Stimulated activated CD4-positive, alpha-beta T cell treated with anti-CD3 and anti-CD28 coated beads, Interleukin-2, amount 100 ng/mL, for 24 hours (primary cell): ENCODE results near the gene STYXL2.

Experiments
- DNase-seq, 2 donors: peaks; one replicate each; pipeline ENCODE4 v3.0.0-alpha.2; 2020

The STYXL2 gene

DNA sequence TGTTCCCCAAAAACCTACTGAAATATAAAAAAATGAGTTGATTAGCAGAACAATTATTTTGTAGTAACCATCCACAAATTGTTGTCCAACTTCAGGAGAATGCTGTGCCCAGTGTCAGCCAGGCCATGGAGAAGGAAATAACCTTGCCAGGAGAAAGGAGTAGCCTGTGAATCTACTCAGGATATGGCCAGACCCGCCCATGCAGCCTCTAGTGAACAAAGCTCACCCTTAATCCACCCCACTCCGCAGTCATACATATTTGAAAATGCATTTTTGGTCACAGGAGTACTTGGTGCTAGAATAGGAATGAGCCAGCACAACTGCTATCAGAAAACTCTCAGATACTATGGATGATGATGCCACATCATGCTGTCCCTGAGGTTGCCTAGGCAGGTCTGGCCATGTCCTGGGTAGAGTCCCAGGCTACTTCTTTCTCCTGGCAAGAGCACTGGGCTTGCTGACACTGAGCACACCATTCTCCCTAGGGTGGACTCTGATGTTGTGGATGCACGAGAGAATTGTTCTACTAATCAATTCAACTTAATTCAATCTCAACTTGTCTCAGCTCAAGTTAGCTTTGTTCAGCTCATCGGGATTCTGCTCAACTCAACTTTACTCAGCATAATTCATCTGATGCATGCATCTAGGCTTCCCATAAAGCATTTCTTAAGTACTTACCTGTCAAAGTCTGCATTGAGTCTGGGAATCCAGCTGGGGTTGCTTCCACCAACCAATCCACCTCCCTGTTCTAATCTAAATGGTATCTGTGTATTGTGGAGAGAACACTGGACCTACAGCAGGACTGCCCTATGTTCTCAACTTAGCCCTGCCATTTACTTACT is 18.2 kb downstream of the STYXL2 start:
- no peak for DNase-seq

DNA sequence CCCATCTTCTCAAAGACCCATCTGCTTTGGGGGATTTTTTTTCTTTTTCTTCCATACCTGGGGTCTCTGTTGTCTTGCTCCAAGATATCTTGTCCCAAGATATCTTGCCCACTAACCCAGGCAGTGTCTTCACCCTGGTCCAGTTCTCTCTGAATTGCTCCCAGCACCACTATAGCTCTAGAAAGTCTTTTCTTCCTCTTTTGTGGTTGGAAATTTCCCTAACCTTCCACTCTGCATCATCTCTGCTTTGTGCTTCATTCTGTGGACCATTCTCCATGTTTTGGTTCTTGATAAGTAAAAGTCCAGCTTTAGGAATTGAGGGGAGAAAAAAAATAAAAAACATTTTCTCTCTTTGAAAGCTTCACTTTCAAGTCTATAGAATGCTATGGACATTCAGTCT is 20.9 kb downstream of the STYXL2 start:
- no peak for DNase-seq

DNA sequence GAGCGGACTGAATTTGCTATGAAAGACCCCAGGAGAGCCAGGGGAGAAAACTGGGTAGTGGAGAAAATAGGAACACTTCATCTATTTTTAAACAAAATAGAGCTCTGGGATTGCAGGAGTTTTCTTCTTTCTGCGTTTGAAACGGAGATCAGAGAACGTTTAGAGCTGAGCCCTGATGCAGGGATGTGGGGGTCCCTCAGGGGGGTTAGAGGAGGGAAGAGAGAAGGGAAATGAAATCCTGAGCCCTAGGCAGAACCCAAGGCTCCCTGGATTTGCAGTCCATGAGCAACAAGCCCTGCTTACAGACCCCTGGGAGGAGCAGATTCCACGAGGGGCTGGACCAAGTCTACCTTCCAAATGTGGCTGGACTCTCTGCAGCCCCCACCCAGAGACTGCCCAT is 21.8 kb downstream of the STYXL2 start:
- no peak for DNase-seq

DNA sequence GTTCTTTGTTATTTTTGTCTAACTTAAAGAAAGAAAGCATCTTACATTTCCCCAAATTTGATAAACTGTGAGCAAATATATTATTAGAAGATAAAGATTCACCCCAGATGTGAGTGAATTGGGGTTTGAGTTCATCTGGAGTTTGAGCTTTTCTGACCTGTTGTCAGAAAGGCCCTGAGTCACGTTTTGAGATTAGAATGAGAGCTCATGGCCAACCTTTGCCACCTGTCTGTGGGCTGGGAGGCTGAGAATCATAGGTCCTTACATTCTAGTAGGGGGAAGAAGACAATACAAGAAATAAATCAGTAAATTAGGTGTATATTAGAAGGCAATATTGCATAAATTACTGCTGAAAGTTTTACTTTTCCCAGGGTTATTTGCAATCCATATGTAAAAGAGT is 22.3 kb downstream of the STYXL2 start:
- no peak for DNase-seq

DNA sequence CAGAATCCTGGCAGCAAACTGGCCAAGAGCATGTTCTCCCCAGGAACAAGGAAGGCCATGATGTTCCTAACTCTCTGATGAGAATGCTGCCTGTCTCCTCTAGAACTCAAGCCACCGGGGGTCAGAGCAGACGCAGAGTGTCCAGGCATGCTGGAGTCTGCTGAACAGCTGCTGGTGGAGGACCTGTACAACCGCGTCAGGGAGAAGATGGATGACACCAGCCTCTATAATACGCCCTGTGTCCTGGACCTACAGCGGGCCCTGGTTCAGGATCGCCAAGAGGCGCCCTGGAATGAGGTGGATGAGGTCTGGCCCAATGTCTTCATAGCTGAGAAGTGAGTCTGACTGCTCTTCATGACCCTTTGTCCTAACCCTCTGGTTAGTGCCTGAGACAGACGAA is 23.4 kb downstream of the STYXL2 start:
- DNase-seq: no peak

DNA sequence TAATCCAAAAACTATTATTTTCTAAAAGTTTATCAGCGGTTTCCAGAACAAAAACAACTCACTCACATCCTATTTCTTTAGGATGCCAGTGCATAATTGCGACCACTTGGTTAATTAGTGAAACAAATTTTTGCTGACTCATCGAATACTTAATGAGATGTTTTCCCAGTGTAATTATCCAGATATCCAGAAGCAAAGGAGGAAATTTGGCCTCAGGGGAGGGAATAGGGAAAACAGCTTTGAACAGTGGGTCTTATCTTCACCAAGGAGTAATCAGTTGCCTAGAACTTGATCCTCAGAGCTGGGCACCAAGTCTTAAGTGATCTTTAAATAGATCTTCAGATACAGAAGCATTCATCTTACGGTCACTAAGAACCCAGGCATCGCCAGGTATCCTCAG is 24.3 kb downstream of the STYXL2 start:
- DNase-seq: no peak

DNA sequence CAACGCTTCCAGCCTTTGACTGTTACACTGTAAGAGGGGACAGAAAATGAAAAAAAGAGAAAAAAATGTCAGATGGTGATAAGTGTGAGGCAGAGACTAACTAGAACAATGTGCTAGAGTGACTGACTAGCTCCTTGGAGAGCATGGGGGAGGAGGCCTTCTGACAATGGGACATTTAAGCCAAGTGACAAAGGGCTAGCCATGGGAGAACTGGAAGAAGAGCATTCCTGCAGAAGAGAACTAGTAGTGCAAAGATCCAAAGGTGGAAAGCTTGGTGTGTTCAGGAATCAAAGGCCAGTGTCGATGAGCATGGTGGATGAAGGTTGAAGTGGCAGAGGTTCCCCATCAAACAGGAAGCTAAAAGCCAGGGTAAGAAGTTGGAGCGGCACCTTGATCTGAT is 25.8 kb downstream of the STYXL2 start:
- no peak for DNase-seq

DNA sequence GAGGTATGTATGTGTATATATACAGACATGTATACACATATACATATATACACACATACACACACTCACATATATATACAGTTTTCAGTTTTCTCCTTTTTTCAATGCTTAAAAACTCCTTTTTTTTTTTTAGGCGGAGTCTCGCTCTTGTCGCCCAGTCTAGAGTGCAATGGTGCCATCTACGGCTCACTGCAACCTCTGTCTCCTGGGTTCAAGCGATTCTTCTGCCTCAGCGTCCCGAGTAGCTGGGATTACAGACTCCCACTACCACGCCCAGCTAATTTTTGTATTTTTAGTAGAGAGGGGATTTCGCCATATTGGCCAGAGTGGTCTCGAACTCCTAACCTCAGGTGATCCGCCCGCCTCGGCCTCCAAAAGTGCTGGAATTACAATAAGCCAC is 27.0 kb downstream of the STYXL2 start:
- peak in 1 of 2 donors; percentile 18 for DNase-seq

DNA sequence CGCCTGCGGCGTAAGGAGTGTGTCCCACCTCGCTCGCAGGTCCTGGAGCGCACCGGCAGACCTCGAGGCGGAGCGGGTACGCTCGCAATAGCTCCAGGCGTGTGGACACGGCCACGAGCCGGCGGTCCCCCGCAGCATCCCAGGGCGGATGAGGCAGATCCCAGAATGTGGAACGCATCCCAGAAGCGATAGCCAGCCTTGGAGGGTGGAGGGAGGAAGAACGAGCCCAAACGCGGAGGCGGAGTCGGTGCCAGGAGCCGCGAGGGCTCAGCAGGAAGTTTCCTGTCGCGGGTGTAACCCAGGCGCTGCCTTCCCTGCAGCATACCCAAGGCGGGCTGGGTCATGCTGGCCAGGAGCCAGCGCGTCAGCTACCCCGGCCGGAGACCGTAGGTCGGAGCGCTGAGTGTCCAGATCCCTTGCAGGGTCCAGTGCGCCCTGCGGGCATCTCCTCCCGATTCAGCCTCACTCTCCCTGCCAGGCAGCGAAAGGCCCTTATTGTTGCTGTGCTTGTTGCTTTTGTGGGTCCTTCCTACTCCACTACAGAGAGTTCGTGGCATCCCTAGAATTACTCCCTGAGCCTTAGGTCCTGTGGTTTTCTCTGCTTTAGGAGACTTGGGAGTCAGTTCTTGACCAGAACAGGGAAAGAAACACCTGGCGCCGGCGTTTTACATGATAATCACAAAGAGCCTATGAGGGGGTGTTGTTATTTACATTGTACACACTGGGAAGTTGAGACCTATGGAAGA is 27.7 kb downstream of the STYXL2 start:
- DNase-seq: peak; percentile 38 to 47

DNA sequence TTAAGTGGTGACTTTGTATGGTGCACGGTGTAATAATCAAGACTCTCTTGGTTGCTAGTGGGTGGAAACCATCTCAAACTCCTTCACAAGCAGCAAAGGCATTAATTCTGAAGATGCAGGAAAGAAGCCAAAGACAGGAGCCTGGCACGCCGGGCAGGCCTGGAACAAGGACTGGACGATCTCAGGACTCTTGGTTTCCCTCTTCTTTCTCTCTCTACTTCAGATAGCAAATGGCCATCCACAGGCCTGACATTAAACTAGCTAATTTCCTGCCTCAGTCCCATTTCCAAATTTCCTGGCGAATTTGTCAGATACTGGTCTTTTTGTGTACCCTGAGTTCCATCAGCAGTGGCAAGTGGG is 28.2 kb downstream of the STYXL2 start:
- DNase-seq: no peak

DNA sequence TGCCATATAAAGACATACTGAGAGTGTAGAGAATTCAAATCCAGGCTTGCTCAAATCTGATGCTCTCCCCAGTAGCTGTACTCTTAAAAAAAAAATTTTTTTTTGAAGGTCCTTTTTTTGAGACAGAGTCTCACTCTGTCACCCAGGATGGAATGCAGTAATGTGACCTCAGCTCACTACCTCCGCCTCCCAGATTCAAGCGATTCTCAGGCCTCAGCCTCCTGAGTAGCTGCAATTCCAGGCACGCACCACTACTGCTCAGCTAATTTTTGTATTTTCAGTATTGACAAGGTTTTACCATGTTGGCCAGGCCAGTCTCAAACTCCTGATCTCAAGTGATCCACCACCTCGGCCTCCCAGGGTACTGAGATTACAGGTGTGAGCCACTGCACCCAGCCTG is 28.7 kb downstream of the STYXL2 start:
- no peak for DNase-seq

DNA sequence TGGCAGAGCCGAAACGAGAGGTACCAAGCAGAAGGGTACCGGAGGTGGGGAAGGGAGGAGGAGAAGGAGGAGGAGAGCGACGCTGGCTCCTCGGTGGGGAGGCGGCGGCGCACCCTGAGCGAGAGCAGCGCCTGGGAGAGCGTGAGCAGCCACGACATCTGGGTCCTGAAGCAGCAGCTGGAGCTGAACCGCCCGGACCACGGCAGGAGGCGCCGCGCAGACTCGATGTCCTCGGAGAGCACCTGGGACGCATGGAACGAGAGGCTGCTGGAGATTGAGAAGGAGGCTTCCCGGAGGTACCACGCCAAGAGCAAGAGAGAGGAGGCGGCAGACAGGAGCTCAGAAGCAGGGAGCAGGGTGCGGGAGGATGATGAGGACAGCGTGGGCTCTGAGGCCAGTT is 32.4 kb downstream of the STYXL2 start:
- no peak for DNase-seq

DNA sequence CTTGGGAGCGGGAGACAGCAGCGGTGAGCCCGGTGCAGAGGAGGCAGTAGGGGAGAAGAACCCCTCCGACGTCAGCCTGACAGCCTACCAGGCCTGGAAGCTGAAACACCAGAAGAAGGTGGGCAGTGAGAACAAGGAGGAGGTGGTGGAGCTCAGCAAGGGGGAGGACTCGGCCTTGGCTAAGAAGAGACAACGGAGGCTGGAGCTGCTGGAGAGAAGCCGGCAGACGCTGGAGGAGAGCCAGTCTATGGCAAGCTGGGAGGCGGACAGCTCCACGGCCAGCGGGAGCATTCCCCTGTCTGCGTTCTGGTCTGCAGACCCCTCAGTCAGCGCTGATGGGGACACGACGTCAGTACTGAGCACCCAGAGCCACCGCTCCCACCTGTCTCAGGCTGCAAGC is 32.9 kb downstream of the STYXL2 start:
- no peak for DNase-seq

DNA sequence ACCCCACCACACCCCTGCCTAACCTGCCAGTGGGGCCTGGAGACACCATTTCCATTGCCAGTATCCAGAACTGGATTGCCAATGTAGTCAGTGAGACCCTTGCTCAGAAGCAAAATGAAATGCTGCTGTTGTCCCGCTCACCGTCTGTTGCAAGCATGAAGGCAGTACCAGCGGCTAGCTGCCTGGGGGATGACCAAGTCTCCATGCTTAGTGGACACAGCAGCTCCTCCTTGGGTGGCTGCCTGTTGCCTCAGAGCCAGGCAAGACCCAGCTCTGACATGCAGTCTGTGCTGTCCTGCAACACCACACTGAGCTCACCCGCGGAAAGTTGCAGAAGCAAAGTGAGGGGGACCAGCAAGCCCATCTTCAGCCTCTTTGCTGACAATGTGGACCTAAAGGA is 33.4 kb downstream of the STYXL2 start:
- no peak for DNase-seq

DNA sequence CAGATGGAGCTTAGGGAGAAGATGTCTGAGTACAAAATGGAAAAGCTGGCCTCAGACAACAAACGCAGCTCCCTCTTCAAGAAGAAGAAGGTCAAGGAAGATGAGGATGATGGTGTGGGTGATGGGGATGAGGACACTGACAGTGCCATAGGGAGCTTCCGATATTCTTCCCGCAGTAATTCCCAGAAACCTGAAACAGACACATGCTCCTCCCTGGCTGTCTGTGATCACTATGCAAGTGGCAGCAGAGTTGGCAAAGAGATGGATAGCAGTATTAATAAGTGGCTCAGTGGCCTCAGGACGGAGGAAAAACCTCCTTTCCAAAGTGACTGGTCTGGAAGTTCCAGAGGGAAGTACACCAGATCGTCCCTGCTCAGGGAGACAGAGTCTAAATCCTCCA is 33.8 kb downstream of the STYXL2 start:
- no peak for DNase-seq

DNA sequence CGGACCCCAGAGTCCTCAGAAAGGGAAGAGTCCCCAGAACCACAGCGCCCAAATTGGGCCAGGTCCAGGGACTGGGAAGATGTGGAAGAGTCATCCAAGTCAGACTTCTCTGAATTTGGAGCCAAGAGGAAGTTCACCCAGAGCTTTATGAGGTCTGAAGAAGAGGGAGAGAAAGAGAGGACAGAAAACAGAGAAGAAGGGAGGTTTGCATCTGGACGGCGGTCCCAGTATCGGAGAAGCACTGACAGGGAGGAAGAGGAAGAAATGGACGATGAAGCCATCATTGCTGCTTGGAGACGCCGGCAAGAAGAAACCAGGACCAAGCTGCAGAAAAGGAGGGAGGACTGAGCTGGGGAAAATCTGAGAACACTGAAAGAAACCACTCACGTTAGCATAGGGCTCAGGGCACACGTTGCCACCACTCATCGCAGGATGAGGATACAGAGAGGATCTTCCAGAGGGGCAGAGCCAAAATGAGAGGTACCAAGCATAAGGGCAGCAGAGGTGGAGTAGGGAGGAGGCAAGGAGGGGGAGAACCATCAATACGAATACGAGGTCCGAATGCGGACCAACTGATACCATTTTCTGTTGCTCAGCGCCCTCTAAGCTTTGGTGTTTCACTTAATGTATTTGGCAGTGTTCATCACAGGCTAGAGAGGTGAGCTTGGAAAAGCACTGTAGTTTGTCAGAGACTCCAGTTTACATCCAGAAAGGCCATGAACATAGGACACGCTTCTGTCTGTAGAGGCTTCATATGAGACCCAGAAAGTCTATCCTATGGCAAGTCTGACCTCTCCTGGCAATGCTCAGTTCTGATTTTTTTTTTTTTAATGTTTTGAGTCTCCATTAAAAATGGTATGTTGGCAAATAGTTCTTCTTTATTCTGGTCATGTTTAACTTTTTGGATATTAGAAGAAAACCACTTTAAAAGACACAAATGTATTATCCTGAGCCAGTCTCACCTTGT is 34.7 kb downstream of the STYXL2 start:
- DNase-seq: no peak

DNA sequence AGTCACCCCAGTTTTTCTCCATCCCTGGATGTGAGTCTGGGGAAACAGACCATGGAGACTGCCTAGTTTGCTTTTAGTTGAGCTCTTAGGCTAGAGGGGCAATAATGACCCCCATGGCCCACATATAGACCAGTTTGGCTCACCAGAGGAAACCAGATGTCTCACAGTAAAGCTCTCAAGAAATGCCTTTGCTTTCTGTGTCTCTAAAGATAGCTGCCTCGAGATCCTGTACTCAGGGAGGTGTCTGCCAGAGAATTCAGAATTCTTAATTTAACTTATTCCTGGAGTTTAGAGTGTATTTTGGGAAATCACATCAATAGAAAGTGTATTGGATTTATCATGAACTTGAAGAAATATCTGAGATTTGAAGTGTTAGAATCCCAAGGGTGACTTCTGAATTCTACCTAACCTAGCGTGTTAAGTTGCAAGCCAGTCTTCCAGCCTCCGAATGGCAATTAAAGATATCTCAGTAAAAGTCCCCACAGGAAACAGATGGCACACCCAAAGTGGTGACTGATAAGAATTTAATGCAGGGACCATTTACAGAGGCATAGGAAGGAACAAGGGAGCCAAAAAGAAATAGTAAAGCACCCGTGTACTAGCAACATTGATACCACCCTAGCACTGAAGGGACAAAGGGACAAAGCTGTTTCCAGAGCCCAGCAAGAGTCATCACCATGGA is 37.1 kb downstream of the STYXL2 start:
- no peak for DNase-seq

DNA sequence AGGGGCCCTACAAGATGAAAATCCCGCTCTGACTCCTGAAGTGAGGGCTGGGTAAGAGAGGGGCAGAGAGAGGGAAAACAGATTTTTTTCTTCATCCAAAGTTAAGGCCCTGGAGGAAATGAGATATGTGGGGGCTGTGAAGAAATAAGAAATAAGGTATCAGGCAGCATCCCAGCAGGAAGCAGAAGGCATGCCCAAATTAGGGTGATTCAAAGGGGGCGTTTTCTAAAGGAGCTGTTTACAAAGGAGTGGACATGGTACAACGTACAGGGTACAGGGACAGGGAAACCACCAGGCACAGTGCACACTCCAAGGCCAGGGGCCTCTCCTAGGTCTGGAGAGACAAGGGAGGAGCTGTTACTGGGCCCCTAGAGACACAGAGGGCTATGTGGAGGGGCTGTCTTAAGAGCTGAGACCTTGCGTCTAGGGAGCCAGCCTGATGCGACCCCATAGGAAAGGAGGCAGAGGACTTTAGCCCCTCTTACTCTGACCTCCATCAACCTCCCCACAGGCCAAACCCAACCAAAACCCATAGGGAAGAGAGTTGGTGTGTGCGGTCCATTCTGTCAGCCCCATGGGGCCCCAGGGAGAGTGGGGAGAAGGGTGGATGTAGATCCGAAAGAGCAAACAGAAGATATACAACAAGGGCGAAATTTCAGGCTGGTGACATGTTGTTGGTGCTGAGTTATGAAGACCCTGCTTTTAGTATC is 38.6 kb downstream of the STYXL2 start:
- DNase-seq: no peak

DNA sequence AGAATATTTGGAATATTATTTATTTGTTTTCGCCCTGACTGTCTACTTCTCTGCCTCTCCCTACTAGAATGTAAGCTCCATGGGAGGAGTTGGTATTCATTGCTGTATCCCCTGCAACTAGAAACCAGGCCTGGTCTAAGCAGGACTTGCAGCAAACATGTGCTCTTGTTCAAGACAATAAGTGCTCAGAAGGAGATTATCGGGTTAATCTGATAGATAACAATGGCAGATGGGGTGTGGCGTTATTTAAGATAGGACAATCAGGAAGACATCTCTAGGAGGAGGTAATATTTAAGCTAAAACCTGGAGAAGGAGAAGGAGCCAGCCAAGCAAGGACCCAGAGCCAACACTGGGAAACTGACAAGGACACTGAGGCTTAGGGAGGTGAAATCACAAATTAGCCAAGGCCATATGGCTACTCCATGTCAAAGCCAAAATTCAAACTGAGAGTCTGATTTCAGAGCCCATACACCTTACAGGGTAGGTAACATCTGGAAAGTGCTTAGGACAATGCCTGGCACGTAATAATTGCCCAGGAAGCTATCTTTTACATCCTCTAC is 41.5 kb downstream of the STYXL2 start:
- no peak for DNase-seq

DNA sequence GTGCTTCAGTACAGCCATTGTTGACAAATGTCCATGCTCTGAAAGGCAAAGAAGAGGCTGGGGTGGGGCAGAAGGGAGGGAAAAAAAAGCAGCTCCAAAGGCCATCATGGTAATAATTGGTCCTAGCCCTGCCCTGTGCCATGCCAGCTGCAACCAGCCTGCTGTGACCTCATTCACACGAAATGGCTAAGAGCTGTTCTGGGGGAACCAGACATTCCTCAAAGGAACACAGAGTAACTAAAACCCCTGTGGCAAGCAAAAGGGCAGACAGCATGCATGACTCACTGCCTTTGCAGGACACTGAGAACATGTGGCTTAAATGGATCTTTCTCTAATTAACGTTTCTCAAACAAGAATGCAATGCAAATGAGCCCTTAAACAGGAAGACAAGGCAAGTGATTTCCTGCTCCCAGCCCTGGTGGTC is 42.3 kb downstream of the STYXL2 start:
- no peak for DNase-seq

DNA sequence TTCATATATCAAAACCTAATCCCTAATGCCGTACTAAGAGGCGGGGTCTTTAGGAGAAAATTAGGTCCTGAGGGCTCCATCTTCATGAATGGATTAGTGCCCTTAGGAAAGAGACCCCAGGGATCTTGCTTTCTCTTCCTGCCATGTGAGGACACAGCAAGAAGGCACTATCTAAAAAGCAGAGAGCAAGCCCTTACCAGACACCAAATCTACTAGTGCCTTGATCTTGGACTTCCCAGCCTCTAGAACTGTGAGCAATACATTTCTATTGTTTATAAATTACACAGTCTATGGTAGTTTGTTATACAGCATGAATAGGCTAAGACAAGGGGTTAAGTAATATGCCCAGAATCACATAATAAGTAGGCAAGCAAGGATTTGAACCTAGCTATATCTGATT is 42.9 kb downstream of the STYXL2 start:
- no peak for DNase-seq

DNA sequence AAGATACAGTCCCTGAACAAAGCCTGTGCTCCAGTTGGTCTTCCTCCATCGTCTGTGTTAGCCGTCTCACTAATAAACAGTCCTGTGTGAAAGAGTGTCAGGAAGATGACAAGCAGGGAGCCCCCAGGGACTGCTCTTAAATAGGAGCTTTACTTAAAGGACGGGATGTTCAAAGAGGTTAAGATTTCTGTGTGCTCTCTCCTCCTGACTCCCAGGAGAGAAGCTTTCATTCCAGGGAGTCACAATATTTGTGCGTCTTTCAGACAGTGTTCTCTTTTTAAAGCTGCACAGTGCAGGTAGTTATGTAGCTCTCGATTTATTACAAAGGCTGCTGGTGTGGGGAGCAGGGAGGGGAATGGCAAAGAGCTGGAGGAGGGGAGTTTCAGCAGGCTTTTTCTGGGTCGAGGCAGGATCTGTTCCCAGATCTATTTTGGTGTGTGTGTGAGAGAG is 43.5 kb downstream of the STYXL2 start:
- no peak for DNase-seq
